GM23338 (cell line): ENCODE measurements around the gene PIP5K1C. TPM values are rescaled to one million over a fixed set of nuclear protein-coding genes. Genes with fewer than 3 reads are reported as not detected.

Experiments used
- ATAC-seq: fragments of 200-7000 bp; cut with Tn5 transposase; 3 replicates; pipeline ENCODE4 v1.9.1; 2020
- DNase-seq: peaks from one replicate; pipeline ENCODE4 v3.0.0-alpha.2; 2015; ENCODE audit warnings: low spot score
- H2AFZ ChIP-seq: fragments of 200-600 bp; sonication (generic); 2 replicates; pipeline ENCODE4 v1.8.0; 2016; ENCODE audit warnings: antibody characterized with exemption, mild to moderate bottlenecking, moderate library complexity
- H3F3A ChIP-seq: fragments of 200-600 bp; sonication (generic); replicated peaks from 2 replicates; pipeline ENCODE4 v1.8.0; 2017; ENCODE audit warnings: antibody characterized with exemption, mixed run types, low read depth
- H3K27ac ChIP-seq: fragments of 200-600 bp; sonication (generic); 2 replicates; pipeline ENCODE4 v1.6.1; 2016; ENCODE audit warnings: low read depth
- H3K27me3 ChIP-seq: fragments of 200-600 bp; sonication (generic); 2 replicates; pipeline ENCODE4 v1.8.0; 2016; ENCODE audit warnings: mild to moderate bottlenecking, mixed run types, moderate library complexity; ENCODE audit not compliant: insufficient read depth
- H3K36me3 ChIP-seq: fragments of 200-600 bp; sonication (generic); 2 replicates; pipeline ENCODE4 v1.8.0; 2016; ENCODE audit warnings: mild to moderate bottlenecking; ENCODE audit not compliant: insufficient read depth
- H3K4me1 ChIP-seq: fragments of 200-600 bp; sonication (generic); 2 replicates; pipeline ENCODE4 v1.8.0; 2016; ENCODE audit warnings: mild to moderate bottlenecking, moderate library complexity; ENCODE audit not compliant: insufficient read depth
- H3K4me2 ChIP-seq: fragments of 200-600 bp; sonication (generic); 2 replicates; pipeline ENCODE4 v1.7.1; 2017; ENCODE audit warnings: mixed run types
- H3K4me3 ChIP-seq: fragments of 200-600 bp; sonication (generic); 2 replicates; pipeline ENCODE4 v1.6.1; 2016; ENCODE audit warnings: mixed run types
- H3K79me2 ChIP-seq: fragments of 200-600 bp; sonication (generic); replicated peaks from 2 replicates; pipeline ENCODE4 v1.8.0; 2017; ENCODE audit warnings: mild to moderate bottlenecking; ENCODE audit not compliant: insufficient read depth
- H3K9me2 ChIP-seq: fragments of 200-600 bp; sonication (generic); 2 replicates; pipeline ENCODE4 v1.8.0; 2017; ENCODE audit not compliant: insufficient read depth
- H4K20me1 ChIP-seq: fragments of 200-600 bp; sonication (generic); replicated peaks from 2 replicates; pipeline ENCODE4 v1.8.0; 2017; ENCODE audit warnings: mild to moderate bottlenecking; ENCODE audit not compliant: insufficient read depth
- H3K27ac Mint-ChIP-seq: 2 replicates; pipeline ENCODE4 v1.8.0; 2020; ENCODE audit warnings: inconsistent platforms, mild to moderate bottlenecking, moderate library complexity, mixed read lengths
- H3K27me3 Mint-ChIP-seq: 3 replicates; pipeline ENCODE4 v1.8.0; 2022; ENCODE audit warnings: low read depth, mild to moderate bottlenecking, moderate library complexity, mixed read lengths, inconsistent platforms; ENCODE audit not compliant: insufficient read depth, poor library complexity
- H3K36me3 Mint-ChIP-seq: 3 replicates; pipeline ENCODE4 v1.8.0; 2021; ENCODE audit warnings: low read depth, mild to moderate bottlenecking, inconsistent platforms, moderate library complexity, mixed read lengths
- H3K4me1 Mint-ChIP-seq: 3 replicates; pipeline ENCODE4 v1.8.0; 2020; ENCODE audit warnings: mild to moderate bottlenecking, inconsistent platforms, mixed read lengths
- H3K4me3 Mint-ChIP-seq: 3 replicates; pipeline ENCODE4 v1.8.0; 2021; ENCODE audit warnings: moderate library complexity, mild to moderate bottlenecking, inconsistent platforms, mixed read lengths
- H3K9me3 Mint-ChIP-seq: 3 replicates; pipeline ENCODE4 v1.8.0; 2020; ENCODE audit warnings: moderate library complexity, mild to moderate bottlenecking, inconsistent platforms, mixed read lengths
- CTCF ChIP-seq, 2 experiments: fragments of 200-600 bp in 1 of 2; sonication (generic) in 1 of 2; conservative IDR thresholded peaks; 2 replicates each; pipeline versions ENCODE4 v1.5.1 to v1.6.1; 2016 to 2017; ENCODE audit warnings: antibody characterized with exemption in 2 of 2, low read depth in 2 of 2, mild to moderate bottlenecking in 2 of 2, moderate library complexity in 1 of 2
- EZH2phosphoT487 ChIP-seq: fragments of 200-600 bp; sonication (generic); IDR thresholded peaks from one replicate; pipeline ENCODE4 v1.8.1; 2018; ENCODE audit warnings: antibody characterized with exemption; ENCODE audit not compliant: unreplicated experiment
- JUNB ChIP-seq: IDR thresholded peaks from one replicate; pipeline ENCODE4 v1.6.1; 2016; ENCODE audit warnings: antibody characterized with exemption; ENCODE audit not compliant: unreplicated experiment
- NANOG ChIP-seq: IDR thresholded peaks from 2 replicates; pipeline ENCODE4 v1.6.1; 2016; ENCODE audit warnings: antibody characterized with exemption, borderline replicate concordance
- STAT1 ChIP-seq: IDR thresholded peaks from one replicate; pipeline ENCODE4 v1.6.1; 2016; ENCODE audit warnings: antibody characterized with exemption; ENCODE audit not compliant: unreplicated experiment
- ZNF114 ChIP-seq: fragments of 250-450 bp; sonication (Bioruptor Pico); IDR thresholded peaks from 2 replicates; pipeline ENCODE4 v1.5.0; 2020; ENCODE audit warnings: mild to moderate bottlenecking, moderate library complexity
- polyA plus RNA-seq: library from polyadenylated mRNA; unstranded; fragments of >200 nt; fragmentation: Nextera tagmentation; extraction: Ambion mirVana; gene quantifications from 2 replicates; pipeline ENCODE4 v1.2.1, GENCODE V29; 2016
- total RNA-seq: library from RNA; depleted of rRNA; stranded (reverse); fragments of >200 nt; shearing (Covaris generic); gene quantifications from 2 replicates; pipeline ENCODE4 v1.2.3, GENCODE V29; 2014
- TF ChIP-seq, protein P1 (sequence below): fragments of 250-450 bp; sonication (Bioruptor Pico); IDR thresholded peaks from 2 replicates; pipeline ENCODE4 v1.5.0; 2020; ENCODE audit warnings: mild to moderate bottlenecking, moderate library complexity

PIP5K1C gene
- total and polyA plus RNA-seq, 2 experiments from 2014 or later = 11.8 to 46.7 TPM

DNA sequence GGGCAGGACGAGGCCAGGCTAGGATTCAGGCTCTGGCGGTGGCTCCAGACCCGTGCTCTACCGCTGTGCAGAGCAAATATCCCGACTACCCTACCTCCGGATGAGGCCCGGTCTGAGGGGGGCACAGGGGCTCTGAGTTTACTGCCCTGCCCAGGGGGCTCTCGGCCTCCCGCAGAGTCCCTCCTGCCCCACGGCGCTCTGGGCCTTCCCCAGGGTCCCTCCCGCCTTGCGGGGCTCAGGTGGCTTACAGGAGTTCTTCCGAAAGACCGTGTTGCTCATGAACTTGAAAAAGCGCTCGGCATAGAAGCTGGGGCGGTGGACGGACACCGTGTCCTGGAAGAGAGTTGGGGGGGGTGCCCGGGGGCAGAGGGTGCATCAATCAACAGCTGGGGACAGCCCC, 54.5 kb downstream of the PIP5K1C start (continued):
- TF ChIP-seq, protein P1, sequence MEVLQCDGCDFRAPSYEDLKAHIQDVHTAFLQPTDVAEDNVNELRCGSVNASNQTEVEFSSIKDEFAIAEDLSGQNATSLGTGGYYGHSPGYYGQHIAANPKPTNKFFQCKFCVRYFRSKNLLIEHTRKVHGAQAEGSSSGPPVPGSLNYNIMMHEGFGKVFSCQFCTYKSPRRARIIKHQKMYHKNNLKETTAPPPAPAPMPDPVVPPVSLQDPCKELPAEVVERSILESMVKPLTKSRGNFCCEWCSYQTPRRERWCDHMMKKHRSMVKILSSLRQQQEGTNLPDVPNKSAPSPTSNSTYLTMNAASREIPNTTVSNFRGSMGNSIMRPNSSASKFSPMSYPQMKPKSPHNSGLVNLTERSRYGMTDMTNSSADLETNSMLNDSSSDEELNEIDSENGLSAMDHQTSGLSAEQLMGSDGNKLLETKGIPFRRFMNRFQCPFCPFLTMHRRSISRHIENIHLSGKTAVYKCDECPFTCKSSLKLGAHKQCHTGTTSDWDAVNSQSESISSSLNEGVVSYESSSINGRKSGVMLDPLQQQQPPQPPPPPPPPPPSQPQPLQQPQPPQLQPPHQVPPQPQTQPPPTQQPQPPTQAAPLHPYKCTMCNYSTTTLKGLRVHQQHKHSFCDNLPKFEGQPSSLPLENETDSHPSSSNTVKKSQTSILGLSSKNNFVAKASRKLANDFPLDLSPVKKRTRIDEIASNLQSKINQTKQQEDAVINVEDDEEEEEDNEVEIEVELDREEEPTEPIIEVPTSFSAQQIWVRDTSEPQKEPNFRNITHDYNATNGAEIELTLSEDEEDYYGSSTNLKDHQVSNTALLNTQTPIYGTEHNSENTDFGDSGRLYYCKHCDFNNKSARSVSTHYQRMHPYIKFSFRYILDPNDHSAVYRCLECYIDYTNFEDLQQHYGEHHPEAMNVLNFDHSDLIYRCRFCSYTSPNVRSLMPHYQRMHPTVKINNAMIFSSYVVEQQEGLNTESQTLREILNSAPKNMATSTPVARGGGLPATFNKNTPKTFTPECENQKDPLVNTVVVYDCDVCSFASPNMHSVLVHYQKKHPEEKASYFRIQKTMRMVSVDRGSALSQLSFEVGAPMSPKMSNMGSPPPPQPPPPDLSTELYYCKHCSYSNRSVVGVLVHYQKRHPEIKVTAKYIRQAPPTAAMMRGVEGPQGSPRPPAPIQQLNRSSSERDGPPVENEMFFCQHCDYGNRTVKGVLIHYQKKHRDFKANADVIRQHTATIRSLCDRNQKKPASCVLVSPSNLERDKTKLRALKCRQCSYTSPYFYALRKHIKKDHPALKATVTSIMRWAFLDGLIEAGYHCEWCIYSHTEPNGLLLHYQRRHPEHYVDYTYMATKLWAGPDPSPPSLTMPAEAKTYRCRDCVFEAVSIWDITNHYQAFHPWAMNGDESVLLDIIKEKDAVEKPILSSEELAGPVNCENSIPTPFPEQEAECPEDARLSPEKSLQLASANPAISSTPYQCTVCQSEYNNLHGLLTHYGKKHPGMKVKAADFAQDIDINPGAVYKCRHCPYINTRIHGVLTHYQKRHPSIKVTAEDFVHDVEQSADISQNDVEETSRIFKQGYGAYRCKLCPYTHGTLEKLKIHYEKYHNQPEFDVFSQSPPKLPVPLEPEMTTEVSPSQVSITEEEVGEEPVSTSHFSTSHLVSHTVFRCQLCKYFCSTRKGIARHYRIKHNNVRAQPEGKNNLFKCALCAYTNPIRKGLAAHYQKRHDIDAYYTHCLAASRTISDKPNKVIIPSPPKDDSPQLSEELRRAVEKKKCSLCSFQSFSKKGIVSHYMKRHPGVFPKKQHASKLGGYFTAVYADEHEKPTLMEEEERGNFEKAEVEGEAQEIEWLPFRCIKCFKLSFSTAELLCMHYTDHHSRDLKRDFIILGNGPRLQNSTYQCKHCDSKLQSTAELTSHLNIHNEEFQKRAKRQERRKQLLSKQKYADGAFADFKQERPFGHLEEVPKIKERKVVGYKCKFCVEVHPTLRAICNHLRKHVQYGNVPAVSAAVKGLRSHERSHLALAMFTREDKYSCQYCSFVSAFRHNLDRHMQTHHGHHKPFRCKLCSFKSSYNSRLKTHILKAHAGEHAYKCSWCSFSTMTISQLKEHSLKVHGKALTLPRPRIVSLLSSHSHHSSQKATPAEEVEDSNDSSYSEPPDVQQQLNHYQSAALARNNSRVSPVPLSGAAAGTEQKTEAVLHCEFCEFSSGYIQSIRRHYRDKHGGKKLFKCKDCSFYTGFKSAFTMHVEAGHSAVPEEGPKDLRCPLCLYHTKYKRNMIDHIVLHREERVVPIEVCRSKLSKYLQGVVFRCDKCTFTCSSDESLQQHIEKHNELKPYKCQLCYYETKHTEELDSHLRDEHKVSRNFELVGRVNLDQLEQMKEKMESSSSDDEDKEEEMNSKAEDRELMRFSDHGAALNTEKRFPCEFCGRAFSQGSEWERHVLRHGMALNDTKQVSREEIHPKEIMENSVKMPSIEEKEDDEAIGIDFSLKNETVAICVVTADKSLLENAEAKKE (CRISPR knock-in tag) = no peak
- TF ChIP-seq STAT1 (no peak), JUNB (no peak), EZH2phosphoT487 (no peak), CTCF (conservative IDR thresholded peaks at IDR 0.05; ENCODE audit: low read depth in 2 of 2) (no peak)

- Histone ChIP-seq H3K27ac (no peak overlapping the region), H3K4me2 (no peak overlapping the region), H3K79me2 (no peaks in the 10 kb centered on the region), H3K36me3 (no peaks in the 10 kb centered on the region; the same call in 1 of the 2 replicates), H3K4me1 (no peaks in the 10 kb centered on the region), H3F3A (no peaks in the 10 kb centered on the region), H2AFZ (no peak overlapping the region), H3K9me2 (no peaks in the 10 kb centered on the region), H4K20me1 (no peaks in the 10 kb centered on the region; the same call in 1 of the 2 replicates), H3K4me3 (no peak overlapping the region), H3K27me3 (no peaks in the 10 kb centered on the region)
- Mint-ChIP-seq H3K27ac (no peak overlapping the region), H3K4me3 (no peak overlapping the region), H3K36me3 (peaks cover under 1% of the 10 kb centered on the region; the same call in 2 of the 3 replicates), H3K9me3 (no peaks in the 10 kb centered on the region), H3K27me3 (peaks cover 2% of the 10 kb centered on the region), H3K4me1 (no peaks in the 10 kb centered on the region)
- TF ChIP-seq STAT1 = no peak
- no peak for TF ChIP-seq ZNF114 (CRISPR knock-in tag)
- TF ChIP-seq EZH2phosphoT487 = no peak
- no peak for TF ChIP-seq JUNB
- TF ChIP-seq NANOG = no peak
- no peak for DNase-seq
- ATAC-seq = no peak
Observed at GRCh38 chr19:3645067-3645396, 55.2 kb downstream of the PIP5K1C start.
